Caki2 (cell line): ENCODE measurements around the gene PLOD1. TPM values are rescaled to one million over a fixed set of nuclear protein-coding genes. Genes with fewer than 3 reads are reported as not detected.
A peak's percentile ranks its signal among the peaks of the same experiment; 100 is the strongest.

Experiments
- DNase-seq: peaks from one replicate; pipeline ENCODE4 v3.0.0-alpha.2; 2015; ENCODE audit warnings: low read depth
- in situ Hi-C: cut with HindIII; loops from 2 replicates; pipeline ENCODE4 v1.10.0; 2016; ENCODE audit warnings: low sequenced_read_pairs, low pct_unique_long_range_greater_than_20kb, mixed read lengths
- total RNA-seq: library from RNA; depleted of rRNA; stranded (reverse); fragments of >200 nt; shearing (Covaris generic); gene quantifications from 2 replicates; pipeline ENCODE4 v1.2.3, GENCODE V29; 2014; ENCODE audit warnings: low replicate concordance

Gene PLOD1
- total RNA-seq, 1 experiment from 2014 or later, result 153 TPM

DNA sequence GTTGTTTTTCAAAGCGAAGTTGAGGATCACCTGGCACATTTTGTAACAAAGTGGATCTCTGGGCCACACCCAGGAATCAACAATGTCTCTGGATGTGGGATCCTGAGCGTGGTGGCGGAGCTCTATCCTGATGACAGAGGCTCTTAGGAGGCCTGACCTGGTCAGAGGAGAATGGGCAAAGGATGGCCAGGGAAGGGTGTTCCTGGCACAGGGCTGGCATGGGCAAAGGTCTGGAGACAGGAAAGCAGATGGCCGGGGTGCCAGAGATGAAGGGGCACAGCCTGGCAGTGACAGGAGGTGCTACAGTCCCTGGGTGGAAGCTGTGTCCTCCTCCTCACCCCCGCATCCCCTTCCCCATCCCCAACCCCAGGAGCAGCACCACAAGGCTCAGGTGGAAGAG is 25.8 kb downstream of the PLOD1 start:
- in situ Hi-C loops, result no loop called here

DNA sequence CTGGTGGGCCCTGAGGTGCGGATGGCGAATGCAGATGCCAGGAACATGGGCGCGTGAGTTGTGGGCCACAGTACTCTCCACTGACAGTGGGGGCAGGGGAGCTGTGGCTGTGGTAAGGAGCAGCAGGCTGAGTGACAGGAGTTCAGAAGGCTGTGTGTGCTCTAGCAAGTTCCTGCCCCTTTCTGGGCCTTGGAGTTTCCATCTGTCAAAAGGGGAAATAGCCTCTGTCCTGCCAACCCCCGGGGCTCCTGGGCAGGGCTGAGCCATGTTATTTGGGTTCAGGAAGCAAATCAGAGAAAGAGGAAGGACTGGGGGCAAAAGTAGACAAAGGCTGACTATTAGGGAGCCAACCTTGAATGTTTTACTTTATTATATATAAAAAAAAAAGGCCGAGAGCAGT is 26.2 kb downstream of the PLOD1 start:
- in situ Hi-C loops, result no loop called here

More for the DNA sequence above, 25.8 kb downstream of the PLOD1 start:
- no peak for DNase-seq

GRCh38 chr1:11961230-11961629 is 26.7 kb downstream of the PLOD1 start:
- in situ Hi-C loops, result no loop called here
- peak; percentile 34 for DNase-seq

More for the DNA sequence above, 26.2 kb downstream of the PLOD1 start:
- no peak for DNase-seq

GRCh38 chr1:11963622-11964021 is 29.1 kb downstream of the PLOD1 start:
- in situ Hi-C loops, result no loop called here
- DNase-seq, result no peak

DNA sequence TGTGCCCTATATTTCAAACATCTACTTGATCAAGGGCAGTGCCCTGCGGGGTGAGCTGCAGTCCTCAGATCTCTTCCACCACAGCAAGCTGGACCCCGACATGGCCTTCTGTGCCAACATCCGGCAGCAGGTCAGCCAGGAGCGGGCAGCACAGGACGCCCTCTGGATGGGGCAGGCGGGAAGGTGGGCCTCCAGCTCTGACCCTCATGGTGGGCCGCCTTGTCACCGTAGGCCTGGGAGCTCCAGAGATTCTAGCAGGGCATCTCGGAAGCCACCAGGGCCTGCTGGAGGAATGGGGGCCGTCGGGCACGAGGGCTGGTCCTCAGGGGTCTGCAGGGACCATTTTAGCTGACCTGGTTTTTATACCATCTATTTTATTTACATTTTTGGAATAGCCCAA is 30.1 kb downstream of the PLOD1 start:
- in situ Hi-C loops, result no loop called here
- no peak for DNase-seq

DNA sequence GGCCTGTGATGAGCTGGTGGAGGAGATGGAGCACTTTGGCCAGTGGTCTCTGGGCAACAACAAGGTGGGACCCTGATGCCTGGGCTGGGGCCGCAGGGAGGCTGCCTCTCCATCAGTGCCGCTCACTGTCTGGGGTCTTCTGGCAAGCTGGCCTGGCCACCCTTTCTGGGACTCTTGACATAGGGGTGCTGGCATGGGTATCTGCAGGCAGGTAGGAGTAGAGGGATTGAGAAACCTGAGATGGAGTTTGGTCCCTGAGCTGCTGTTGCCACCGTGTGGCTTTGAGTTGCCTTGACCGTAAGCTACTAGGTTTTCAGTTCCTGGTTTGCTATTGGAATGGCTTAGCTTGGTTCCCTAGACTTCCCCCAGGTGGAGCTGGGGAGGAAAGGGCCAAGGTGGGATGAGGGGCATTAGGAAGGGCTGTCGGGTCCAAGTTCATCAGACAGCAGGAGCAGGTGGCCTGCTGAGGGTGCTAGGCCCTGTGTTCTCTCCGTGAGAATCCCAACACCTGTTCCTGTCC is 32.6 kb downstream of the PLOD1 start:
- in situ Hi-C loops, result no loop called here
- DNase-seq, result peak; percentile 46

DNA sequence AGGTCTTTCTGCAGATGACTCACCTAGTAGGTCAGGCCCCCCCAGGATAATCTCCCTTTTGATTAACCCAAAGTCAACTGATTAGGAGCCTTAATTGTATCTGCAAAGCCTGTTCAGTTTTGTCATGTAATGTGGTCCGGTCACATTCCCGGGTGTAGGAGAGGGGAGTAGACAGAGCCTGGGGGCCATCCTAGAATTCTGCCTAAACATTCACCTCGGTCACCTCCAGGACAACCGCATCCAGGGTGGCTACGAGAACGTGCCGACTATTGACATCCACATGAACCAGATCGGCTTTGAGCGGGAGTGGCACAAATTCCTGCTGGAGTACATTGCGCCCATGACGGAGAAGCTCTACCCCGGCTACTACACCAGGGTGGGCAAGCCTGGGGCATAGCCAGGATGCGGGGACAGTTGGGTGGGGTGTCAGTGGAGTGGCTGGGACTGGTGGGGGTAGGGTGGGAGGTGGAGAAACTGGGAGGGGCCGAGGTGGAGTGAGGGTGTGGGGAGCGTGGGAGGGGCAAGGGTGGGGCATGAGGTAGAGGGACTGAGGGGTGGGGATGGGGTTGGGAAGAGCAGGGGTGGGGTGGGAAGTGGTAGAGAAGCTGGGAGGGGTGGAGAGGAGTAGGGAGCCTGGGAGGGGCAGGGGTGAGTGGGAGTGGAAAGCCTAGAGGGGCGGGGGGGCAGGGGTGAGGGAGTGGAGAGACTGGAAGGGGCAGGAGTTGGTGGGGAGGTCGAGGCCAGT is 36.1 kb downstream of the PLOD1 start:
- in situ Hi-C loops, result no loop called here
- no peak for DNase-seq

DNA sequence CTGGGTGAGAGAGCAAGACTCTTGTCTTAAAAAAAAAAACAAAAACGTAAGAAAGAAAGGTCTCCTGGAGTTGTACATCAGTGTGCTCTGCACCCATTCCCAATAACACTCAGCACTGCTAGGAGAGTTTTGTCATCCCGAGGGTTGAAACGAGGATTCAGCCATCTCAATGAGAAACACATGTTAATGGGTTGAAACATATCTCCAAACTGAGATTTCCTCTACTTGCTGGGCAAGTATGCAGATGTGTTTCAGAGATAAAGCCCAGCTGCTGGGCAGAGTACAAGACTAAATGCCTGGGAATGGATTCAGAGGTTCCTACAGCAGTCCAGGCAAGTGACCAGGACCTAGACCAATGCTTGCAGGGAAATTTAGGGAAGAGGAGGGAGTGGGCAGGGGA is 43.1 kb downstream of the PLOD1 start:
- in situ Hi-C loops, result no loop called here
- no peak for DNase-seq

GRCh38 chr1:11978301-11978700 is 43.8 kb downstream of the PLOD1 start:
- in situ Hi-C loops, result no loop called here
- DNase-seq, result no peak

GRCh38 chr1:11979028-11979850 is 44.7 kb downstream of the PLOD1 start:
- in situ Hi-C loops, result no loop called here
- DNase-seq, result no peak

- DNase-seq, result peak; percentile 98
- in situ Hi-C loops, result no loop called here
These were observed 45.5 kb downstream of the PLOD1 start, which contains the start of gene MFN2 for GRCh38 chr1:11979851-11980675. MFN2 (plus strand) TSS chr1:11980444; CDS start chr1:11989169, 8,725 bp downstream.

GRCh38 chr1:11980676-11980972 is 46.1 kb downstream of the PLOD1 start:
- DNase-seq, result no peak
- in situ Hi-C loops, result no loop called here

GRCh38 chr1:11981378-11982009 is 47.0 kb downstream of the PLOD1 start:
- in situ Hi-C loops, result no loop called here
- DNase-seq, result no peak

DNA sequence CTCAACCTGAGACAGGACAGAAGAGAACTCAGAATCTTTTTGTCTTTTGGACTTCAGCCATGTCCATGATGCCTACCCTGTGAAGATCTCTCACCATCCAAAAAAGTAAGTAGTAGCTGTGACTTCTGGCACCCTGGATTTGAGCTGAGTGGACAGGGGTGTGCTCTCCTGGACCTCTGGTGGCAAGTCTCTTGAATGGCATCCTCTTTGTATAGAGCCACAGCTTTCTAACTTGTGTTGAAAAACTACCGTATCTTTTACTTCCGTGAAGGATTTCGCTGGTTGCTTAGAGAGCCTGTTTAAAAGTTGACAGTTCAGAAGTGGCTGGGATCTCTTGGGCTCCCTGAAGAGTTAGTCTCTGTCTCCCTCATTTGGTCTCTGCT is 47.5 kb downstream of the PLOD1 start:
- peak; percentile 37 for DNase-seq
- in situ Hi-C loops, result no loop called here

- DNase-seq, result no peak
- in situ Hi-C loops, result no loop called here
These were observed 49.6 kb downstream of the PLOD1 start for GRCh38 chr1:11984121-11984520.

- no peak for DNase-seq
- in situ Hi-C loops, result no loop called here
These were observed 50.1 kb downstream of the PLOD1 start for GRCh38 chr1:11984576-11984975.

DNA sequence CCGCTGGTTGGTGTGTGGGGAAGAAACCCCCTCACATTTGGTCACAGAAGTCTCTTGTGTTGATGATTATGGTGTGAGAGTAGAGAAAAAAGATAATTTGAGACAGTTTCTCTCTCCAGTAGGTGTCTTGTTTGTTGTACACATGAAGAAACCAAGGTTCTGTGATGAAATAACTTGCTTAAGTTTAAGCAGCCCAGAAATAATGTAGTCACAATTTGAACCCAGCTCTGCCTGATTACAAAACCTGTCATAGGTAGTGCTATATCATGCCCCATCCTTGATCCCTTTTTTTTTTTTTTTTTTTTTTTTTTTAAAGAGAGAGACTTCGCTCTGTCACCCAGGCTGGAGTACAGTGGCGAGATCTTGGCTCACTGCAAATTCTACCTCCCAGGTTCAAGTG is 50.7 kb downstream of the PLOD1 start:
- in situ Hi-C loops, result no loop called here
- no peak for DNase-seq

- no peak for DNase-seq
- in situ Hi-C loops, result no loop called here
These were observed 51.3 kb downstream of the PLOD1 start for GRCh38 chr1:11985851-11986250.
